GM21360 (cell line): ENCODE measurements around the gene MAP3K10.

Source experiments
- ATAC-seq: cut with Tn5 transposase; IDR thresholded peaks from one replicate; pipeline ENCODE4 v1.9.1; 2021; ENCODE audit warnings: mild to moderate bottlenecking, moderate library complexity; ENCODE audit not compliant: unreplicated experiment

The MAP3K10 gene

DNA sequence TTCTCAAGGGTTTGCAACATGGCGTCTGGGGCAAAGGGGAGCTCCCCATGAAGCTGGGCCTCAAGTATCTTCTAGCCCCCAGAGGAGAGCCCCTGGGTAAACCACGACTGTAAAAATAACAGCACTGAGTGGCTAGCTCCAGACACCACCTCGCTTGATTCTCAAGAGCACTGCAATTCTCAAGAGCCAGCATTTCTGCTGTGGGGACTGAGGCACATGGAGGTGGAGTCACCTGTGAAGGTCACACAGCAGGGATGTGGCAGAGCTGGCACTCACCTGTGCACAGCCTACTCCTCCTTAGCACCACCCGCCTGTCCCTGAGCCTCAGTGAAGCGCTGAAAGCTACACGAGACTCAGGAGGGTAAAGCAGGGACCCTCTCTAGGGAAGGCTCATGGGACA lies 56.0 kb downstream of the MAP3K10 start:
- ATAC-seq, result no peak

DNA sequence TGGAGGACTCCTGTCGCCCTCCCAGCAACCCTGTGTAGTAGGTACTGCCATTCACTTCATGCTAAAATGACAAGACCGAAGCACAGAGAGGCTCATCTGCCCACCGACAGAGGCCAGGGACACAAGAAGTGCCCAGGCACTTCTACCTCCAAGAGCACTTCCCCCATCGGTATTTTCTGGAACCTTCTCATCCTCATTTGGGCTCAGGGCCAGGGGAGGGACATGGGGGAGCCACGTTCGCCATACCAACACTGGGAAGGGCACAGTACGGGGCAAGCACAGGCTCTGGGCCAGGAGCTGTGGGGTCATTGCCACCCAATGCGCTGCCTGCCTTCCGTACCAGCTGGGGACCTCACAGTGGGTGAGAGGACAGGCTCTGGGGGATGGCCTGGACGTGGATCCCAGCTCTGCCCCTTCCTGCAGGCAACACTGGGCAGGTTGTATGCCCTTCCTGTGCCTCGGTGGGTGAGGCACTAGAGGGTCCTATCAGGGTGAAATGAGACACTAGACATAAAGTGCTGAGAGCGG lies 56.6 kb downstream of the MAP3K10 start:
- no peak for ATAC-seq

GRCh38 chr19:40249201-40249600 lies 58.0 kb downstream of the MAP3K10 start:
- no peak for ATAC-seq

DNA sequence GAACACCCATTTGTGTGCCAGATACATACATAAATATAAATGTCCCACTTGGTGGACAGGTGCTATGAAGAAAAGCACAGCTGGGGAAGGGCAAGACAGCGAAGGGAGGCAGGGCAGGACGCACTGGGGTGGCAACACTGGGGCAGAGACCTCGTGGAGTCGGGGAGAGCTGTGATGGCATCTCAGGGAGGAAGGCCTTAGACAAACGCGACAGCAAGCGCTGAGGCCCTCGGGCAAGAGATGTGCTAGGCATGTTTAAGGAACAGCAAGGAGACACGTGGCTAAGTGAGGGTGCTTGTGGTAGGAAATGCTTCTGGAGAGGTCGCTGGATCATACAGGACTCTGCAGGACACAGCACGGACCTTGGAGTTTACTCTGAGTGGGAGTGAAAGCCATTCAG lies 58.6 kb downstream of the MAP3K10 start:
- no peak for ATAC-seq

DNA sequence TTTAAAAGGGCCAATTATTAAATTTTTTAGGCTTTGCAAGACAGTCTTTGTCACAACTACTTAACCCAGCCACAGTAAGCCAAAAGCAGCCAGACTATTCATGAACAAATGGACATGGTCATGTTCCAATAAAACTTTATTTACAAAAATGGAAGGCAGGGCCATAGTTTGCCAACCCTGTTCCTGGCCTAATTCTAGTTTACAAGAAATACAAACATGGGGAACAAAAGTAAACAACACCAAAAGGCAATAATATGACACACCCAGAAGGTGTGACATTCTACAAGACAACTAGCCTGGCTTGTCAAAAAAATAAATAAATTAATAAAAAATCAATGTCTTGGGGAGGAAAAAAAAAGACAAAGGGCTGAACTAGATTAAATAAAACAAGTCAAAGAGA lies 60.0 kb downstream of the MAP3K10 start:
- ATAC-seq, result no peak

DNA sequence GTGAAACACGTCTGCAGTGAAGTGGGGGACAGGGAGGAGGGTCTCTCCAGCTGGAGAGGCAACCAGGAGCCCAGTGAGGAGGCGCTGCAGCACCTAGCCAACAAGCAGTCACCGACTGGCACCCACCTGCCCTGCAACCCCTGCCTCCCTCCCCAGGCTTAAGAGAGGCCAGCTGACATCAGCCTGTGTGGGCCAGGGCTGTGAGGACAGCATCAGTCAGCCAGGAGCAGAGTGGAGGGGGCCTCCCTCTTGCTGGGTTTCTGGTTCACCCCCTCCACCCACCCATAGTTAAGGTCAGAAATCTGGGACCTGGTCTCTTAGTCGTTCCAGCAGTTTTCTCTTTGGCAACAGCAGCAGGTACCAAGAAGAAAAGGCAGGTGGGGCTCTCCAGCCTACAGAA lies 60.8 kb downstream of the MAP3K10 start:
- ATAC-seq, result no peak

DNA sequence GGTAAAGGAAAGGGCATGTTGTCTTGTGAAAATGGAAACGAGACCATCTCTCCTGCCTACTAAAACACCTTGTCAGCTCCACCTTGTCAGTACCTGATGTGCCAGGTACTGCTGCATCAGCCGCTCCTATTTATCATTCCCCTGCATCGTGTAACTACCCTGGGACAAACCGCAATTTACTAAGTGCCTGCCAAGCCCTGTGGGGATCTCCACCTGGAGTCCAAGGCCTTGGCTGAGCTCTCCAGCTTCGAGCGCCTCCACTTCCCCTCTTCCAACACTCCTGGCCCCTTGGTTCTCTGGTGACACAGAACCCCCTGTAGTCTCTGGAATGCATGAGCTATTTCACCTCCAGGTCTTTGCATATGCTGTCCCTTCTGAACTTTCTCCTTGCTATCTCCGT lies 61.2 kb downstream of the MAP3K10 start:
- ATAC-seq, result no peak

GRCh38 chr19:40253611-40254092 lies 62.4 kb downstream of the MAP3K10 start:
- ATAC-seq, result no peak

DNA sequence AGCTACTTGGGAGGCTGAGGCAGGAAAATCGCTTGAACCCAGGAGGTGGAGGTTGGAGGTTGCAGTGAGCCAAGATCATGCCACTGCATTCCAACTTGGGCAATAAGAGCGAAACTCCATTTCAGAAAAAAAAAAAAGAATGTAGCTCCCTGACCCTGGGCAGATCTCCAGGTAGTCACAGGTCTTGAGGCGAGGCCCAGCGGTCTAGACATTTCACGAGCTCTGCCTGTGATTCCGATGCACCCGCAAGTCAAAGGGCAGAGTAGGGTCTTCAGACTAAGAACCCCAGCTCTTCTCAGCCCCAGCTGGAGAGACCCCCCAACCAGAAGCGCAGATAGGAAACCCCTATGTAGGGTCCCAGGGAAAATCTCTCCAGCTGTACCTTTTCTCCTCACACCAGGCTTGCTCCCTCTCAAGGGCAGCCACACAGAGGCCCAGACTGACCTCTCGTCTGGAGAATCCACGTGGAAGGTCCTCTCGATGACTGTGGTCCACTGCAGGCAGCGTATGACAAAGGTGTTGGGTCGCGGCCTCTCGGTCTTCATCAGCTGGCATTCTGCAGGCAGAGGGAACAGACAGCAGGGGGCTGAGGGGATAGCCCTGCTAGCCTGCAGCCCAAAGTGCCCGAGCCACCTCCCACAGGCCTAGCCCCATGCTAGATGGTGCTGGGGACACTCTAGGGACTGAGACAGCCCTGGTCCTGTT lies 63.6 kb downstream of the MAP3K10 start:
- ATAC-seq, result no peak

DNA sequence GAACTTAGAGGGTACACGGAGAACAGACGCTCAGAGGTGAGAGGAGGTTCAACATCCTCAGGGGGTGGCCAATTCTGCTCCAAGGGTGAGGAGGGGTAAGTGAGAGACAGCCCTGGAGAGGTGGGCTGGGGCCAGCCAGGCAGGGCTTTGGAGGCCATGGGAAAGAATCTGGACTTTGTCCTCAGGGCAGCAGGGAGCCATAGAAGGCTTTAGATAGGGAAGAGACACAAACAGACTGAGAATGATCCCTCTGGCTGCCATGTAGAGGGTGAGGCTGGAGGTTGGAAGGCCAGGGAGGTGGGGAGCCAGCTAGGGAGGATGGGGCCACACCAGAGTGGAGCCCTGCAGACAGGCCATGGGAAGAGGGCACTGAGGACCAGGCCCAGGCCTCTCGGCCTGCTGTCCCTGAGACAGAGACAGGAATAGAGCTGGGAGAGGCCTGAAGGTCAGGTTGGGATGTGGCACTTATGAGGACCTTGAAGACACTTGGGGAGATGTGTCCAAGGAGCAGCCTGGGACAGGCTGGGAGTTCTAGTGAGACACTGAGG lies 64.5 kb downstream of the MAP3K10 start:
- no peak for ATAC-seq

- no peak for ATAC-seq
Measured at GRCh38 chr19:40256512-40256911, 65.3 kb downstream of the MAP3K10 start.

GRCh38 chr19:40257096-40257517 lies 65.9 kb downstream of the MAP3K10 start:
- no peak for ATAC-seq

- ATAC-seq, result no peak
Measured at GRCh38 chr19:40261631-40262030, 70.4 kb downstream of the MAP3K10 start.

GRCh38 chr19:40262422-40262821 lies 71.2 kb downstream of the MAP3K10 start:
- ATAC-seq, result no peak

- no peak for ATAC-seq
Measured at GRCh38 chr19:40263440-40264313, 72.5 kb downstream of the MAP3K10 start.

DNA sequence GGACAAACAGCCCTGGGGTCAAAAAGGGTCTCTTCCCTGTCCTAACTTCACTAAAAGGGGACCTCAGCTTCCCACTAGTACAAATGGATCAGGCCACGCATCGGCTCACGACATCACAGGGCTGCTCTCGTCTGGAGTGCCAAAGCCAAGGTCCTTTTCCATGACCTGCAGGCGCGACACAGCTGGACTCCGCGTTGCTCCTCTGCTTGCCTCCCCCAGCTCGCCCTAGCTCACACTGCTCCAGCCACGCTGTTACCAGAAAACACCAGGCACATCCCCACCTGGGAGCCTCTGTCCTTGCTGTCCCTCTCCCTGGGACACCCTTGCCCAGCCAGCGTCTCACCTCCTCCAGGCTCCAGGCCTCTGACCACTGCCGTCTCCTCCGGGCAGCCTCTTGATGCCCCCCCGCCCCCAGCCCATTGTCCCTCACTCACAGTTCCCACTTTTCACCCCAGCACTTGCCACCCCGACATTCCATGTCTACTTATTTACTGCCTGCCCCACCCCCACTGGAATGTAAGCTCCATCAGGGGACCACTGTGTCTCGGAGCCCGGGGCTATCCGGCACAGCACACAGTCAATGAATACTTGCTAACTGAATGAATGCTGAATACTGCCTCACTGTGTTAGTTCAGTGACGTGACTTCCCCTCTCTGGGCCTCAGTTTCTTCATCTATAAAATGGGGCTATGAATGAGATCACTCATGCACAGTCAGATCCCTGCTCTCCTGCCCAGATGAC lies 73.3 kb downstream of the MAP3K10 start:
- ATAC-seq, result no peak
